Neural cell (in vitro differentiated cells): ENCODE results near the gene LPA. TPM values are rescaled to one million over a fixed set of nuclear protein-coding genes. Genes with fewer than 3 reads are reported as not detected.

Experiments used
- H2AFZ ChIP-seq: fragments of 200-600, 300-800 bp; sonication (generic), shearing (Covaris generic); 2 replicates; pipeline ENCODE4 v1.6.0; 2014; ENCODE audit warnings: low read depth, mild to moderate bottlenecking, antibody characterized with exemption, low read length, moderate library complexity
- H3F3A ChIP-seq: fragments of 200-600 bp; shearing (Covaris generic); 2 replicates; pipeline ENCODE4 v1.6.1; 2016; ENCODE audit warnings: mild to moderate bottlenecking, moderate library complexity, mixed read lengths, antibody characterized with exemption, low read length; ENCODE audit not compliant: insufficient read depth, poor library complexity, severe bottlenecking
- H3K27ac ChIP-seq: fragments of 200-600, 300-800 bp; sonication (generic), shearing (Covaris generic); 2 replicates; pipeline ENCODE4 v1.5.1; 2014; ENCODE audit warnings: mild to moderate bottlenecking, low read length, moderate library complexity
- H3K27me3 ChIP-seq: fragments of 300-800, 200-600 bp; sonication (generic), shearing (Covaris generic); 2 replicates; pipeline ENCODE4 v1.6.0; 2014; ENCODE audit warnings: mild to moderate bottlenecking, low read depth, low read length, moderate library complexity; ENCODE audit not compliant: insufficient read depth
- H3K36me3 ChIP-seq: fragments of 300-800, 200-600 bp; sonication (generic), shearing (Covaris generic); 2 replicates; pipeline ENCODE4 v1.5.1; 2014; ENCODE audit warnings: mild to moderate bottlenecking, antibody characterized with exemption, low read length, moderate library complexity; ENCODE audit not compliant: insufficient read depth
- H3K4me2 ChIP-seq: fragments of 300-800, 200-600 bp; sonication (generic), shearing (Covaris generic); 2 replicates; pipeline ENCODE4 v1.6.0; 2014; ENCODE audit warnings: mild to moderate bottlenecking, low read length
- H3K4me3 ChIP-seq: fragments of 300-800, 200-600 bp; sonication (generic), shearing (Covaris generic); 2 replicates; pipeline ENCODE4 v1.5.1; 2014; ENCODE audit warnings: mild to moderate bottlenecking, low read length, moderate library complexity
- H3K79me2 ChIP-seq: fragments of 200-600 bp; shearing (Covaris generic); replicated peaks from 2 replicates; pipeline ENCODE4 v1.6.0; 2014; ENCODE audit warnings: mild to moderate bottlenecking, low read length, moderate library complexity; ENCODE audit not compliant: insufficient read depth
- H3K9ac ChIP-seq: fragments of 300-800, 200-600 bp; sonication (generic), shearing (Covaris generic); 2 replicates; pipeline ENCODE4 v1.6.1; 2016; ENCODE audit warnings: mild to moderate bottlenecking, low read length, mixed read lengths
- H3K9me2 ChIP-seq: fragments of 200-600 bp; shearing (Covaris generic); 2 replicates; pipeline ENCODE4 v1.6.1; 2016; ENCODE audit warnings: mild to moderate bottlenecking, low read length, mixed read lengths; ENCODE audit not compliant: insufficient read depth
- H3K9me3 ChIP-seq: fragments of 200-600, 300-800 bp; sonication (generic), shearing (Covaris generic); 2 replicates; pipeline ENCODE4 v1.6.1; 2016; ENCODE audit warnings: mild to moderate bottlenecking, mixed run types, low read length, moderate library complexity, mixed read lengths
- H4K20me1 ChIP-seq: fragments of 200-600 bp; shearing (Covaris generic); 2 replicates; pipeline ENCODE4 v1.6.1; 2016; ENCODE audit warnings: mild to moderate bottlenecking, mixed run types; ENCODE audit not compliant: insufficient read depth
- EP300 ChIP-seq: fragments of 450-650 bp; conservative IDR thresholded peaks from 2 replicates; pipeline ENCODE4 v1.6.1; 2014; ENCODE audit warnings: antibody characterized with exemption, mild to moderate bottlenecking, moderate library complexity; ENCODE audit not compliant: poor library complexity, severe bottlenecking
- EZH2 ChIP-seq: fragments of 200-600, 300-800 bp; shearing (Covaris generic), sonication (generic); IDR thresholded peaks from 2 replicates; pipeline ENCODE4 v1.6.1; 2014; ENCODE audit warnings: antibody characterized with exemption, low read length, borderline replicate concordance, mild to moderate bottlenecking; ENCODE audit not compliant: insufficient read depth, poor library complexity, severe bottlenecking
- MXI1 ChIP-seq: fragments of 450-650 bp; conservative IDR thresholded peaks from 2 replicates; pipeline ENCODE4 v1.6.1; 2014; ENCODE audit warnings: antibody characterized with exemption, mild to moderate bottlenecking; ENCODE audit not compliant: poor library complexity, severe bottlenecking
- POLR2AphosphoS5 ChIP-seq: IDR thresholded peaks from 2 replicates; pipeline ENCODE4 v1.6.1; 2012
- RAD21 ChIP-seq: fragments of 450-650 bp; conservative IDR thresholded peaks from 2 replicates; pipeline ENCODE4 v1.6.1; 2014; ENCODE audit warnings: antibody characterized with exemption, mild to moderate bottlenecking, moderate library complexity
- SMC3 ChIP-seq: fragments of 450-650 bp; conservative IDR thresholded peaks from 2 replicates; pipeline ENCODE4 v1.6.1; 2014; ENCODE audit warnings: antibody characterized with exemption, mild to moderate bottlenecking, moderate library complexity; ENCODE audit not compliant: poor library complexity
- TAF1 ChIP-seq: IDR thresholded peaks from 2 replicates; pipeline ENCODE4 v1.6.1; 2012; ENCODE audit warnings: low read depth
- polyA plus RNA-seq: library from polyadenylated mRNA; depleted of rRNA; stranded (reverse); fragments of >200 nt; gene quantifications from 2 replicates; pipeline ENCODE4 v1.2.3, GENCODE V29; 2014
- TF ChIP-seq, protein P1 (sequence below): IDR thresholded peaks from 2 replicates; pipeline ENCODE4 v1.6.1; 2012; ENCODE audit warnings: borderline replicate concordance
- TF ChIP-seq, protein P2 (sequence below): fragments of 450-650 bp; IDR thresholded peaks from 2 replicates; pipeline ENCODE4 v1.5.1; 2014; ENCODE audit warnings: antibody characterized with exemption, mild to moderate bottlenecking, moderate library complexity; ENCODE audit not compliant: poor library complexity, severe bottlenecking

LPA gene
- polyA plus RNA-seq, 1 donor from 2014 or later, result not detected

DNA sequence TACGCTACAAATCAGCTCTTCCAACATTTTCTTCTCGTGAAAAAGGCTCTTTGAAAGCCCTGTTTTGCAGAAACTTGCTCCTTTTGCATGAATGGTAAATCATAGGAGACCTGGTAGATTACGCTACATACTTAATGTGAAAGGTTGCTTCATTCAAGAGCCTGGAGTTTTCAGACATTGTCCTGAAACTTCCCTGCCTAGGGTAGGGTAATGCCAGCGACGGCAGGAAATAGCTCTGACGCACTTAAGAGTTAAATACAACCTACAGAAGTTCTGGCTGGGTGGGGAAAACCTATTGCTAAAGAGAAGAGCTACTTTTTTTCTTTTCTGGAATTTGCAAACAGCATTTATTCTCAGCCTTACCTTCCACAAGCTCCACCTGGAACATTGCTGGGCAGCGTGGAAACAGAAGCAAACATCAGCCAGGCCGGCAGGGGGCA lies 144.5 kb downstream of the LPA start:
- TF ChIP-seq, protein P1, sequence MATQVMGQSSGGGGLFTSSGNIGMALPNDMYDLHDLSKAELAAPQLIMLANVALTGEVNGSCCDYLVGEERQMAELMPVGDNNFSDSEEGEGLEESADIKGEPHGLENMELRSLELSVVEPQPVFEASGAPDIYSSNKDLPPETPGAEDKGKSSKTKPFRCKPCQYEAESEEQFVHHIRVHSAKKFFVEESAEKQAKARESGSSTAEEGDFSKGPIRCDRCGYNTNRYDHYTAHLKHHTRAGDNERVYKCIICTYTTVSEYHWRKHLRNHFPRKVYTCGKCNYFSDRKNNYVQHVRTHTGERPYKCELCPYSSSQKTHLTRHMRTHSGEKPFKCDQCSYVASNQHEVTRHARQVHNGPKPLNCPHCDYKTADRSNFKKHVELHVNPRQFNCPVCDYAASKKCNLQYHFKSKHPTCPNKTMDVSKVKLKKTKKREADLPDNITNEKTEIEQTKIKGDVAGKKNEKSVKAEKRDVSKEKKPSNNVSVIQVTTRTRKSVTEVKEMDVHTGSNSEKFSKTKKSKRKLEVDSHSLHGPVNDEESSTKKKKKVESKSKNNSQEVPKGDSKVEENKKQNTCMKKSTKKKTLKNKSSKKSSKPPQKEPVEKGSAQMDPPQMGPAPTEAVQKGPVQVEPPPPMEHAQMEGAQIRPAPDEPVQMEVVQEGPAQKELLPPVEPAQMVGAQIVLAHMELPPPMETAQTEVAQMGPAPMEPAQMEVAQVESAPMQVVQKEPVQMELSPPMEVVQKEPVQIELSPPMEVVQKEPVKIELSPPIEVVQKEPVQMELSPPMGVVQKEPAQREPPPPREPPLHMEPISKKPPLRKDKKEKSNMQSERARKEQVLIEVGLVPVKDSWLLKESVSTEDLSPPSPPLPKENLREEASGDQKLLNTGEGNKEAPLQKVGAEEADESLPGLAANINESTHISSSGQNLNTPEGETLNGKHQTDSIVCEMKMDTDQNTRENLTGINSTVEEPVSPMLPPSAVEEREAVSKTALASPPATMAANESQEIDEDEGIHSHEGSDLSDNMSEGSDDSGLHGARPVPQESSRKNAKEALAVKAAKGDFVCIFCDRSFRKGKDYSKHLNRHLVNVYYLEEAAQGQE, result no peak
- TF ChIP-seq, protein P2, sequence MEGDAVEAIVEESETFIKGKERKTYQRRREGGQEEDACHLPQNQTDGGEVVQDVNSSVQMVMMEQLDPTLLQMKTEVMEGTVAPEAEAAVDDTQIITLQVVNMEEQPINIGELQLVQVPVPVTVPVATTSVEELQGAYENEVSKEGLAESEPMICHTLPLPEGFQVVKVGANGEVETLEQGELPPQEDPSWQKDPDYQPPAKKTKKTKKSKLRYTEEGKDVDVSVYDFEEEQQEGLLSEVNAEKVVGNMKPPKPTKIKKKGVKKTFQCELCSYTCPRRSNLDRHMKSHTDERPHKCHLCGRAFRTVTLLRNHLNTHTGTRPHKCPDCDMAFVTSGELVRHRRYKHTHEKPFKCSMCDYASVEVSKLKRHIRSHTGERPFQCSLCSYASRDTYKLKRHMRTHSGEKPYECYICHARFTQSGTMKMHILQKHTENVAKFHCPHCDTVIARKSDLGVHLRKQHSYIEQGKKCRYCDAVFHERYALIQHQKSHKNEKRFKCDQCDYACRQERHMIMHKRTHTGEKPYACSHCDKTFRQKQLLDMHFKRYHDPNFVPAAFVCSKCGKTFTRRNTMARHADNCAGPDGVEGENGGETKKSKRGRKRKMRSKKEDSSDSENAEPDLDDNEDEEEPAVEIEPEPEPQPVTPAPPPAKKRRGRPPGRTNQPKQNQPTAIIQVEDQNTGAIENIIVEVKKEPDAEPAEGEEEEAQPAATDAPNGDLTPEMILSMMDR, result no peak
- TF ChIP-seq TAF1 (no peak), SMC3 (no peak), EZH2 (no peak), POLR2AphosphoS5 (no peak), RAD21 (no peak), MXI1 (no peak), EP300 (no peak)
- Histone ChIP-seq H3K79me2 (no peaks in the 10 kb centered on the region), H3K36me3 (no peaks in the 10 kb centered on the region), H3K27me3 (no peaks in the 10 kb centered on the region), H3K27ac (peak overlapping the region; percentile 64), H3K9ac (peak overlapping the region; percentile 74), H3K4me3 (peak overlapping the region; percentile 74), H3K9me3 (no peaks in the 10 kb centered on the region), H3K9me2 (no peaks in the 10 kb centered on the region), H4K20me1 (no peaks in the 10 kb centered on the region), H3F3A (no peaks in the 10 kb centered on the region), H2AFZ (no peak overlapping the region), H3K4me2 (peak overlapping the region; percentile 21)

DNA sequence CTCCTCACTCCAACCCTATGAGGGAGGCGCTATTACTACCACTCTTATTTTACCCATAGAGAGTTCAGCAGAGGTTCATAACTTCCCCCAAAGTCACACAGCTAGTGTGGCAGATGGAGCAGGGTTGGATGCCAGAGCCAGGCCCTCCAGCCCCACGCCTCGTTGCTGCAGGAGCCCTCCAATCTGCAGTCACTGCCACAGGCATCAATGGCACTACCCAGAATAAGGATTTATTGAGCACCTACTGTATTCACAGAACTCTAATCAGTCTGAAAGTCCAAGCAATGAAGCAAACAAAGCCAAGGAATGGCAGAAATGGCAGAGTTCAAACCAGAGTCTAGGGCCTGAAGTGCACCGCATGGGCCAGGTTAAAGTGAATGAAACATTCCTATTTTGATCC lies 144.9 kb downstream of the LPA start:
- no peak overlapping the region for H3K27ac ChIP-seq
- no peaks in the 10 kb centered on the region for H4K20me1 ChIP-seq
- no peaks in the 10 kb centered on the region for H3F3A ChIP-seq
- no peaks in the 10 kb centered on the region for H3K36me3 ChIP-seq
- no peak overlapping the region for H3K9ac ChIP-seq
- no peak overlapping the region for H2AFZ ChIP-seq
- H3K79me2 ChIP-seq, result no peaks in the 10 kb centered on the region
- H3K9me3 ChIP-seq, result no peaks in the 10 kb centered on the region
- H3K4me2 ChIP-seq, result no peak overlapping the region
- H3K9me2 ChIP-seq, result no peaks in the 10 kb centered on the region
- no peaks in the 10 kb centered on the region for H3K27me3 ChIP-seq
- peak overlapping the region; percentile 74 for H3K4me3 ChIP-seq
- TF ChIP-seq RAD21 (no peak), SMC3 (no peak), TAF1 (no peak), POLR2AphosphoS5 (no peak), EP300 (no peak), EZH2 (no peak), MXI1 (no peak)
- TF ChIP-seq, protein P2, result no peak
- TF ChIP-seq, protein P1, result no peak
